WI38 (cell line): ENCODE measurements around the gene CLASP1.
"Not testable (repeated sequence)": the region's sequence is repeated elsewhere in the genome, so short reads cannot be mapped to it uniquely, and the experiment has no call there.

Experiments used
- H3K4me3 ChIP-seq: 2 replicates; pipeline ENCODE4 v1.5.1; 2011; ENCODE audit warnings: low read depth, mild to moderate bottlenecking, control low read depth, low read length
- CTCF ChIP-seq: IDR thresholded peaks from 2 replicates; pipeline ENCODE4 v1.5.1; 2012; ENCODE audit warnings: low read depth, mild to moderate bottlenecking, control low read depth, low read length

The CLASP1 gene

DNA sequence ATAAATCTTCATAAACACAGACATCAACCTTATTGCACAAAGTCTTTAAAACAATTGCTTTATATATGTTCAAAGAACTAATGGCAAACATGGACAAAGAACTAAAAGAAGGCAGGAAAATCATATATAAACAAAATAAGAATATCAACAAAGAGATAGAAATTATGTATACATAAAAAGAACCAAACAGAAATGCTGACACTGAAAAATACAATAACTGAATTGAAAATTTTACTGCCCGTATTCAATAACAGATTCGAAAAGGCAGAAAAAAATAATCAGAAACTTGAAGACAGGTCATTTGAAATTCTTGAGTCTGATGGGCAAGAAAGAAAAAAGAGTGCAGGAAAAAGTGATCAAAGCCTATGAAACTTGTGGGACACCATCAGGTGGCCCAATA is 342.2 kb downstream of the CLASP1 start:
- no peak for TF ChIP-seq CTCF
- no peak overlapping the region for H3K4me3 ChIP-seq

DNA sequence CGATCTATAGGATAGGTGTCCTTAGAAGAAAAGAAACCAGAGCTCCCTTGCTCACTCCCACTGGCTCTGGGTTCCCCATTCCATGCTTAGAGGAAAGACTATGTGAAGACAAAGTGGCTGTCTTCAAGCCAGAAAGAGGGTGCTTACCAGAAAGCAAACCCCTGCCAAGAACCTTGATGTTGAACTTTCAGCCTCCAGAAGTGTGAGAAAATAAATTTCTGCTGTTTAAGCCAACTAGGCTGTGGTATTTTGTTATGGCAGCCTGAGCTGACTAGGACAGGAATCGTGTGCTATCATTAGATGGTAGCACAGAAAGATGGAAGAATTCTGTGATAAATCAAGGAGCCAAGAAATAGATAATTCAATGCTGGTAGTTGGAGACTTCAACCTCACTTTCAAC is 344.3 kb downstream of the CLASP1 start:
- TF ChIP-seq CTCF = no peak
- H3K4me3 ChIP-seq = no peak overlapping the region

GRCh38 chr2:121303531-121304263 is 345.6 kb downstream of the CLASP1 start:
- no peak for TF ChIP-seq CTCF
- no peak overlapping the region for H3K4me3 ChIP-seq

GRCh38 chr2:121301190-121301589 is 348.1 kb downstream of the CLASP1 start:
- not testable (repeated sequence) for H3K4me3 ChIP-seq

DNA sequence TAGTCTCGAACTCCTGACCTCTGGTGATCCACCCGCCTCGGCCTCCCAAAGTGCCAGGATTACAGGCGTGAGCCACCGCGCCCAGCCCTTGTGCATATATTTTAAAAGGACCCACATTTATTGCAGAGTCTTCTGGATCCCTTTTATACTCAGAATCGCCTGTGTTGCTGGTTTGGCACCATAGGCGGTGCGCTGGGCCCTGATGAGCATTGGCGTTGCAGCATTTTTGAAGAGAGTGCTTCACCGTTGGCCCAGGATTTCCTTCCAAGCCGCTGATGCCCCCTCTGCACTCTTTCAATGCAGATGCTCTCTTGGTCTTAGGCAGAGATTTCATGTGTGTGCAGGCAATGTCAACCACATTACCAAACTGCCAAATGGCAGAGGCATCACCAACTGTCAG is 350.8 kb downstream of the CLASP1 start:
- TF ChIP-seq CTCF = no peak
- no peak overlapping the region for H3K4me3 ChIP-seq

- not testable (repeated sequence) for H3K4me3 ChIP-seq
These were observed 351.4 kb downstream of the CLASP1 start for GRCh38 chr2:121297866-121298265.

GRCh38 chr2:121297217-121297830 is 351.9 kb downstream of the CLASP1 start:
- TF ChIP-seq CTCF = peak; percentile 73
- H3K4me3 ChIP-seq = no peak overlapping the region

- TF ChIP-seq CTCF = no peak
- no peak overlapping the region for H3K4me3 ChIP-seq
These were observed 353.2 kb downstream of the CLASP1 start for GRCh38 chr2:121295911-121296650.
